T-helper 1 cell treated with Interleukin-12 subunit alpha and Interleukin-12 subunit beta and Interleukin-4 antibody, amounts not matched to agents 30 ng/mL and 1 ng/mL, for 36 hours (primary cell): ENCODE data around the gene ENO3. TPM values are rescaled to one million over a fixed set of nuclear protein-coding genes. Genes with fewer than 3 reads are reported as not detected.

Source experiments
- intact Hi-C: fragments of 100-400 bp; cut with micrococcal nuclease; formaldehyde crosslinking; loops from one replicate; pipeline ENCODE4 v1.15.1; 2024
- total RNA-seq: library from RNA; stranded (reverse); gene quantifications from 2 replicates; pipeline ENCODE4 v1.2.3, GENCODE V29; 2022

Gene ENO3
- total RNA-seq, 1 donor from 2014 or later = 37.9 TPM

DNA sequence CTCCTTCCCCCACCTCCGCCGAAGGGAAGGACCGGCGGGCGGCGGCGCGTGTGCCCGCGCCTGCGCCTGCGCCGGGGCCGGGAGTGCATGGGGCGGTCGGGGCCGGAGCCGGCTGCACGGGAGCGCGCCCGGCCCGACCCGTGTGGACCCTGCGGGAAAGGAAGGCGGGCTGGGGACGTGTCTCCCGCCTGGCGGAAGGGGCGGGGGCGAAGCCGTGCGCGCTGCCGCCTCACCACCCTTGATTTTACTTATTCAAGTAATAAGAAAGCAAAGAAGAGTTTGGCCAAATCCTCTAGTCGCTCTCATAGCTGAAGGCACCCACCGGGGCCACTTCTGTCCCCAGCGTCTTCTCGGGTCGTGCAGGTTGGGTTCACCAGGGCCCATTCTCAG, 2.0 kb upstream of the ENO3 start:
- intact Hi-C loops = loop anchor here (1.0 to 2.0 kb wide), 6 partner anchors 9 to 806 kb away; partner anchors contain the start of genes CAMTA2, CYB5D2, DERL2 and INCA1

DNA sequence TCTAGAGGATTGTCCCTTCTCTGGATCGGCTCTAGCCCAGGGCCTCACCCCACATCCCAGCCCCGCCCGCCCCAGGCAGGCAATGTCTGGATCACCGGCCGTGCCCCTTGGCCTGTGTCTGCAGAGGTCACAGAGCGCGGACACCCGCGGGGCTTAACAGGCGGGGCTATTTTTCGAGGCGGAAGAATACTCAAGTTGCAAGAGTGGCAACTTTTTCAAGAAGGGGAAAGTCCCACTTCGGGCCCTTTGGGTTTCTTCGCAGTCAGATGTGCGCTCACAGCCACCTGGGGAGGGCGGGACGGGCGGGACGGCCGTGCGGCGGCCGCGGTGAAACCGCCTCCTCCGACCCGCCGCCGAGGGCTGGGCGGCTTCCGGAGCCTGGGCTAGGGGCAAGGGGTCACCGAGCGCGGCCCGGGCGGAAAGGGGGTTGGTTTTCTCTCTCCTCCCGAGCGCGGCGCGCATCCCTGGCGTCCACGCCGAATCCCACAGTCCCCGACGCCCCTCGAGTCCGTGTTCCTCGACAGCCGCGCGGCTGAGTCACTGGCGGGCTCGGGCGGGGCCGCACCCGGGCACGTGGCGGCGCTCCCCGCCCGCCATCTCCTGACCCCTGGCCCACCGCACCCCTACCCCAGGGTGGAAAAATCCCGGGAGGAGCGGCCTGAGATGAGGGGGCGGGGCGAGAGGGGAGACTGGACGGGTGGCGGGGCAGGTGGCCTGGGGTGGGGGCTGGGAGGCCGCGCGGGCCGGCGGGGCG, 1.4 kb upstream of the ENO3 start:
- intact Hi-C loops = loop anchor here (1.0 to 2.0 kb wide), 2 partner anchors 18 to 537 kb away; partner anchors contain the start of genes DERL2, MIS12 and SPAG7

- intact Hi-C loops = no loop called here
Observed at GRCh38 chr17:4950075-4950745, 709 bp upstream of the ENO3 start.

- intact Hi-C loops = no loop called here
Observed at GRCh38 chr17:4951486-4951885, 567 bp downstream of the ENO3 start.

GRCh38 chr17:4953451-4953961, 2.6 kb downstream of the ENO3 start:
- intact Hi-C loops = no loop called here

- intact Hi-C loops = no loop called here
Observed at GRCh38 chr17:4955091-4955490, 4.2 kb downstream of the ENO3 start.

DNA sequence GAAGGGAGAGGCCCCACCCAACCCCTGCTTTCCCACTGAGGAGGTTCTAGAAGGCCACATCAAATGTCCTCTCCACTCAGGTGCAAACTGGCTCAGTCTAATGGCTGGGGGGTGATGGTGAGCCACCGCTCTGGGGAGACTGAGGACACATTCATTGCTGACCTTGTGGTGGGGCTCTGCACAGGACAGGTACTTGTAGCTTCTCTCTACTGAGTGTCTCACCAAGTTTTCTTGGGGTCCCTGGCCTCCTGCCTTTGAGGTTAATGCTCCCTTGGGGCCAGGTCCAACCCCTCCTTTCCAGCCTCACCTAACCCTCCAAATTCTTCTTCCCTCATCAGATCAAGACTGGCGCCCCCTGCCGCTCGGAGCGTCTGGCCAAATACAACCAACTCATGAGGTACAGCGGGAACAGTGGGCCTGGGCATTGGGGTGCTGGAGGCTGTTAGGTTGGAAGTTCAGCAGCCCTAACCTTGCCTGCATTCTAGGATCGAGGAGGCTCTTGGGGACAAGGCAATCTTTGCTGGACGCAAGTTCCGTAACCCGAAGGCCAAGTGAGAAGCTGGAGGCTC, 5.7 kb downstream of the ENO3 start:
- intact Hi-C loops = loop anchor here (1.0 kb wide), 1 partner anchor 47 kb away; no protein-coding TSS in a partner anchor

GRCh38 chr17:4958102-4958501, 7.2 kb downstream of the ENO3 start:
- intact Hi-C loops = no loop called here

DNA sequence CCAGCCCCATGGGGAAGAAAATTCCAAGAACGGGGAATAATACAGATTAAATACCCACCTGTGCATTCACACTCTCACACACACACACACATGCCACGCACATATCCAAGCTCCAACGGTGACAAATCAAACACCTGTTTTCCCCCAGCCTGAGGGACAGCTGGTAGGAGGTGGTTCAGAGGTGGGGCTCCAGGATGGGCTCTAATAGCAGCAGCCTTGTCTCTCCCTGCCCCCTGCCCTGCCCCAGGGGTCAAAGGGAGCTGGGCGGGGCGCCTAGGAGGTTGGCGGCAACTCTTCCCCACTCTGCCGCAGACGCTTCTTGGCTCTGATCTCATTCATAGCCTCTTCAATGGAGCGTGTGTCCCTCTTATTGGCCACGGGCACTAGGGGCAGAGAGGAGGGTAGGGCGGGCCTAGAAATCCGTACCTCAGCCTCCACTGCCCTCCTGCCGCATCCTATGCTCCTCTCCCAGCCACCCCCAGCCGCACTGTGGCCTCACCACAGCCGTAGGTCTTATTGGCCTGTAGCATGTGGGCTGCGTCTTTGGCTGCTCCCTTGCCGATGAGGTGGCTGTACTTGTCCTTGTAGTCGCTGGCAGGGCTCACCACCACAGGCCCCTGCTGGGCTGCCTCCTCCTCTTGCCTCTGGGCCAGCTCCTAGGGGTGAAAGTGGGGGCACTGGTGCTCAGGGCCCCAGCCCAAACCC, 8.5 kb downstream of the ENO3 start:
- intact Hi-C loops = no loop called here

GRCh38 chr17:4960279-4960922, 9.5 kb downstream of the ENO3 start:
- intact Hi-C loops = no loop called here

GRCh38 chr17:4965311-4965986, 14.5 kb downstream of the ENO3 start:
- intact Hi-C loops = no loop called here

DNA sequence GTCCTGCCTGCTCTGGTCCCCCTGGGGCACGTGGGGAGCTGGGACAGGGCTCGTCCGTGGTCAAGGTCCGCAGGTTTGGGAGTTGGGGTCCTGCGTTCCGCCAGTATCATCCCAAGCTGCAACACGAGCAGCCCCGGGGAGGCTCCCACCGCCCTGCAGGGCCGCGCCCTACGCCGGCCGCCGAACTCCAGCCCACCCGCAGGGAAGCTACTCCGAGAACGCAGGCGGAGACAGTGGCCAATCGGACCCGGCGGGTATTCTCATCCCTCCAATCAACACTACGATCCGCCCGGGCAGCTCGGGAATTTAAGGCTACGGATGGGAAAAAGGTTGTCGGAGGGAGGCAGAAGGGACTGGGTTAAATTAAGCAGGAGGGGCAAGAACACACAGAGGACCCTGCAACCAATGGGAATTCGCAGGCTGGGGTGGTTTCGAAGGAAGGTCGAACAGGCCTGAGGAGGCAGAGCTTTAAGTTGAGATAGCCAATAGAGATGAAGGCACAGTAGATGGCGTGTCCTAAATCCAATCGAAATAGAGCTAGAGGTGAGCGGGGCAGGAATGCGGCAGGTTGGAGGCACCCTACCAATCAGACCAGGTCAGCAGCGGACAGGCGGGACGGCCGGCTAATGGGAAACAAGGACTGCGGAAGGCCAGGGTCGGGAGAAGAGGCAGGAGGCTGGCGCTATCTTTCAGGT, 16.1 kb downstream of the ENO3 start:
- intact Hi-C loops = loop anchor here (1.0 kb wide), 11 partner anchors 18 to 824 kb away; partner anchors contain the start of genes ARRB2, CAMTA2, CYB5D2 and DERL2

DNA sequence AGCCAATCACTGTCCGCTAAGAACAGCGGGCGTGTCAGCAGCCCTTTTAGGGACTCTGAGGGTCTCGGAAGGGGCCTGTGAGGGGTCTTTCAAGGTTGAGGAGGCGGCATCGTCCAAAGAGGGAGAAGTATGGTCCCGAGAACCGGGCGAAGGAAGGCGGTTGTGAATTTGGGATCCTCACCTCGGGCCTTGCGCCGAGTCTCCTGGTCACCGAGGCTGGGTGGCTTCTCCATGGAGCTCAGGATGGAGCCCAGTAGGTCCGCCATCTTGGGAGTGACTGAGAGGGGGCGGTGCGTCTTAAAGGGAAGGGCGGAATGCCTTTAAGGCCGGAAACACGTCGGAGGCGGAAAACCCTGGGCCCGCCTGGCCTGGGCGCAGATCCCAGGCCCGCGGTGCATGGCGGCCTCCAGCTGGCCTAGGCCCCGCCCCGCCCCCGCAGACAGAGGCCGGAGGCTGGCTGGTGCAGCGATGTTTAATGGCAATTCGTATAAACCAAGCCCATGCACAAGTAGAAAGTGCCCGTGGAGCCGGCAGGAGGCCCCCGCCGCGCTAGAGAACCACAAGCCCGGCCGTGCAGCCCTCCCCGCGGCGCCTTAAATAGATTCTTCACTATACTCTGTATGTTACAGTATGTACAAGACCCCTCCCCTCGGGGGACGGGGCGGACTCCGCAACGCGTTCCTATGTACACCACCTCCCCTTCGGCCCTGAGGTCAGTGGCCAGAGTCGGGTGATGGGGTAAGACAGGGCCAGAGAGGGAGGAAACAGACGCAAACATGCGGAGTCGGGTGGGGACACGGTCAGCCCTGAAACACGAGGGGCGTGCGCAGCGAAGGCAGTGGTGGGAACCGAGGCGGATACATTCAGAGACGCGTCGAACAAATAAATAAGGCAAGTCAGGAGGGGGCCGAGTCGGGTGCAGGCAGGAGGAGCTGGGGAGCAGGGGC, 16.9 kb downstream of the ENO3 start, which contains the start of gene SPAG7:
Gene SPAG7 (minus strand): TSS at position 279 of the 947 bp plus-strand sequence. CDS start 13 bp downstream, at position 266.
- intact Hi-C loops = loop anchor here (1.0 kb wide), 11 partner anchors 19 to 825 kb away; partner anchors contain the start of genes ARRB2, CAMTA2, CYB5D2 and DERL2

- intact Hi-C loops = no loop called here
Observed at GRCh38 chr17:4968486-4969046, 17.6 kb downstream of the ENO3 start.

DNA sequence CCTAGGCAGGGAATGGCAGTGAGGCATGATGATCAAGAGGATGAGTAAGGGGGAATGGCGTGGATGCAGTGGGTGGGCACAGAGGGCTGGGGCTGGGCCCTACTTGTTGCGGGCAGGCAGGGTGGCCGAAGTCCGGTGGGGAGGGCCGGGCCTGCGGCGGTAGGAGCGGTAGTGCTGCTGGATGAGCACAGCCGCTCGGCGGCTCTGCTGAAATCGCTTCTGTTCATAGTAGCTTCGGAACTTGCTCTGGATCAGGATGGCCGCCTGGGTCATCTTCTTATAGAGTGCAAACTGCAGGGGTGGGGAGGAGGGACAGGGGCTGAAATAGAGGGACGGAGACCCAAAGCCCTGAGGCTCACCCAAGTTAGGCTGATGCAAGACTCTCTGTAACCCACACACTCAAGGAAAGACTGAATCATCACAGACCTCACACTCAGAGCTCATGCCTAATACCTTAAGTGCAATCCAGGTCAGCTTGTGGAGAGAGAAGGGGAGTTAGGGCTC, 18.2 kb downstream of the ENO3 start:
- intact Hi-C loops = no loop called here

DNA sequence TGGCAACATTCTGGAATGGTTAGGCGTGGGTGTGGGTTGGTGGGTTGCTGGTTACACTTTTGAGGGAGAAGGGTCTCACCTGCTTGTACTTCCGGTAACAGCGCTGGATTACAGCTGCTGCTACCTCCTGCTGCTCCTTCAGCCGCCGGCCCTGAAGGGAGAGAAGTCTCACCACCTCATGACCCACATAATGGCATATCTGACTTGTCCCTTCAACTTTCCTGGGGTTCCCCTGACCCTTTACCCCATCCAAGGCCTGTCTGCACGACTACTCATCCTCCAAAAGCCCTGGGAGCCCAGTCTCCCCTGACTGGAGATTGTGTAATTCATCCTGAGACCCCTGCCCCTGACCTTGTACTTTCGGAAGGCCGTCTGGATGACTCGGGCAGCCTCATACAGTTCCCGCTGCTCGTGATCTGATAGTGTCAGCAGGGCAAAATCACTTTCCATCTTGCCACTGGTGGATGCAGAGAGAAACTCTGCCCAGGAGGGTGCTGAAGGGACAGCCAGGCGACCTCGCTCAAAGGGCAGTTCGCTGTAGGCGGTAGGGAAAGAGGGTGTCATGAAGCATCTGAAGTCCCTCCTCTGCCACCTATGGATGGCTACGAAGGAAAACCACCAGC, 18.7 kb downstream of the ENO3 start:
- intact Hi-C loops = no loop called here

DNA sequence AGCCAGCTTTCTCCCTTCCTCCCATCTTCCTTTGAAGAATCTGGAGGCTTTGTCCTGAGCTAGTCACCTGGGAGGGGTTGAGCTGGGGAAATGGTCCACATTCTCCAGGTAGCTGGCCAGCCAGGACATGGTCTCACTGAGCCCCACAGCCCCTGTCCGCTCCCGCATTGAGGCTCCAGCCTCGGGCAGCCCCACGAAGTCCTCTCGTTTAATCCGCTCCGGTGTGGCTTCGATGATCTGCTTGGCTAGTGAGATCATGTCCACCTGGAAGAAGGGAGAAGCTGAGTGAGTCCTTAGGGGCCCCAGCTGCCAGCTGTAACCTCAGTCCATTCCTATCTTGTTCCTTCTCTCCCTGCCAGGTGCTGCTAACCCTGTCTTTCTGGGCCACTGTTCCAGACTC, 19.4 kb downstream of the ENO3 start:
- intact Hi-C loops = no loop called here
